NCI-H1417 (cell line): ENCODE results near the gene TXNDC8.
"Not testable (repeated sequence)": the region's sequence is repeated elsewhere in the genome, so short reads cannot be mapped to it uniquely, and the experiment has no call there.

Experiments
- DNase-seq, 3 experiments: peaks; one replicate each; lab custom pipeline; 2025; lab: John Stamatoyannopoulos, UW

TXNDC8 gene

GRCh38 chr9:110337727-110338126, at the start of gene TXNDC8:
Gene TXNDC8 (minus strand): TSS chr9:110337863.
- DNase-seq = no peak

GRCh38 chr9:110383491-110383890, 45.8 kb upstream of the TXNDC8 start:
- DNase-seq = no peak

GRCh38 chr9:110382731-110383130, 45.1 kb upstream of the TXNDC8 start:
- DNase-seq = no peak

GRCh38 chr9:110371411-110372007, 33.8 kb upstream of the TXNDC8 start:
- DNase-seq = no peak

GRCh38 chr9:110370315-110370714, 32.7 kb upstream of the TXNDC8 start:
- peak in 1 of 3 experiments; percentile 57 for DNase-seq

GRCh38 chr9:110364451-110364850, 26.8 kb upstream of the TXNDC8 start:
- no peak for DNase-seq

GRCh38 chr9:110358992-110359391, 21.3 kb upstream of the TXNDC8 start:
- DNase-seq = not testable (repeated sequence)

- DNase-seq = no peak
Measured at GRCh38 chr9:110357505-110357904, 19.8 kb upstream of the TXNDC8 start.

- no peak for DNase-seq
Measured at GRCh38 chr9:110356639-110357395, 19.2 kb upstream of the TXNDC8 start.

GRCh38 chr9:110355911-110356310, 18.2 kb upstream of the TXNDC8 start:
- DNase-seq = no peak

- peak in 1 of 3 experiments; percentile 12 for DNase-seq
Measured at GRCh38 chr9:110351009-110351467, 13.4 kb upstream of the TXNDC8 start.

GRCh38 chr9:110346325-110346724, 8.7 kb upstream of the TXNDC8 start:
- DNase-seq = no peak

GRCh38 chr9:110344821-110345220, 7.2 kb upstream of the TXNDC8 start:
- no peak for DNase-seq

- DNase-seq = no peak
Measured at GRCh38 chr9:110343551-110343950, 5.9 kb upstream of the TXNDC8 start.

GRCh38 chr9:110340306-110340705, 2.6 kb upstream of the TXNDC8 start:
- DNase-seq = peak in 1 of 3 experiments; percentile 13

GRCh38 chr9:110338143-110338542, 480 bp upstream of the TXNDC8 start:
- no peak for DNase-seq

- no peak for DNase-seq
Measured at GRCh38 chr9:110336363-110336762, 1.3 kb downstream of the TXNDC8 start.

- DNase-seq = peak in 2 of 3 experiments; percentile 9 to 31
Measured at GRCh38 chr9:110334871-110335270, 2.8 kb downstream of the TXNDC8 start.

GRCh38 chr9:110334183-110334582, 3.5 kb downstream of the TXNDC8 start:
- DNase-seq = no peak

GRCh38 chr9:110332766-110333165, 4.9 kb downstream of the TXNDC8 start:
- no peak for DNase-seq

GRCh38 chr9:110330484-110331105, 7.1 kb downstream of the TXNDC8 start:
- DNase-seq = no peak

GRCh38 chr9:110329639-110330230, 7.9 kb downstream of the TXNDC8 start:
- DNase-seq = peak in 1 of 3 experiments; percentile 39

- no peak for DNase-seq
Measured at GRCh38 chr9:110328763-110329162, 8.9 kb downstream of the TXNDC8 start.
